Renal cortical epithelial cell (primary cell): ENCODE results near the gene ERVFRD-1. TPM values are rescaled to one million over a fixed set of nuclear protein-coding genes. Genes with fewer than 3 reads are reported as not detected.
"Not testable (repeated sequence)": the region's sequence is repeated elsewhere in the genome, so short reads cannot be mapped to it uniquely, and the experiment has no call there.

Experiments
- DNase-seq: peaks from one replicate; pipeline ENCODE4 v3.0.0-alpha.2; 2011; ENCODE audit warnings: low read depth
- total RNA-seq: library from RNA; depleted of rRNA; stranded (reverse); fragments of >200 nt; gene quantifications from 2 replicates; pipeline ENCODE4 v1.2.3, GENCODE V29; 2014

Gene ERVFRD-1
- total RNA-seq, 1 donor from 2014 or later = not detected

DNA sequence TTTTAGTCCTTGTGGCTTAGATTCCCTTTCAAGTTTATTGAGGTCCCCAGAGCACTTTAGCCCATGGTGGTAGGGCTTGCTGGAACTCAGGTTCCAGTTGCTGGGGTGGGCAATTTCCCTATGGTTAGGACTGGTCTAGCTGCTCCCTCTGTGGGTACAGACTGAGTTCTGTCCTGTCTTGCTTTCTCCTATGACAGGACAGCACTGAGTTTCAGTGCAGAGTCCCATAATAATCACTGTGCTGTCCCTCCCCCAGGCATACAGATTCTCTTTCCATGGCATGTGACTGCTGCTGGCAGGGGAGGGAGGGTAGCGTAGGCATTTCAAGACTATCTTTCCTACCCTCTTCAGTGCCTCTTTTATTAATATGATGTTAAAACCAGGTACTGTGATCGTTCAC is 17.1 kb upstream of the ERVFRD-1 start:
- DNase-seq = no peak

- peak; percentile 9 for DNase-seq
Observed at GRCh38 chr6:11126876-11127275, 15.4 kb upstream of the ERVFRD-1 start.

DNA sequence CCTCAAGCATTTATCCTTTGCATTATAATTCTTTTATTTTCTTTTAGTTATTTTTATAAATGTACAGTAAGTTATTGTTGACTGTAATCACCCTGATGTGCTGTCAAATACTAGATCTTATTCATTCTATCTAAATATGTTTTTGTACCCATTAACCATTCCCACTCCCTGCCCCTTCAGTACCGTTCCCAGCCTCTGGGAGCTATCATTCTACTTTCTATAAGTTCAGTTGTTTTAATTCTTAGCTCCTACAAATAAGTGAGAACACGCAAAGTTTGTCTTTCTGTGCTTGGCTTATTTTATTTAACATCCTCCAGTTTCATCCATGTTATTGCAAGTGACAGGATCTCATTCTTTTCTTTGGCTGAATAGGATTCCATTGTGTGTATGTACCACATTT is 12.5 kb upstream of the ERVFRD-1 start:
- no peak for DNase-seq

GRCh38 chr6:11122380-11122779 is 10.9 kb upstream of the ERVFRD-1 start:
- no peak for DNase-seq

- no peak for DNase-seq
Observed at GRCh38 chr6:11121851-11122250, 10.3 kb upstream of the ERVFRD-1 start.

- DNase-seq = no peak
Observed at GRCh38 chr6:11120271-11121005, 8.9 kb upstream of the ERVFRD-1 start.

GRCh38 chr6:11115808-11116536 is 4.4 kb upstream of the ERVFRD-1 start:
- peak; percentile 91 for DNase-seq

GRCh38 chr6:11113038-11113437 is 1.5 kb upstream of the ERVFRD-1 start:
- no peak for DNase-seq

DNA sequence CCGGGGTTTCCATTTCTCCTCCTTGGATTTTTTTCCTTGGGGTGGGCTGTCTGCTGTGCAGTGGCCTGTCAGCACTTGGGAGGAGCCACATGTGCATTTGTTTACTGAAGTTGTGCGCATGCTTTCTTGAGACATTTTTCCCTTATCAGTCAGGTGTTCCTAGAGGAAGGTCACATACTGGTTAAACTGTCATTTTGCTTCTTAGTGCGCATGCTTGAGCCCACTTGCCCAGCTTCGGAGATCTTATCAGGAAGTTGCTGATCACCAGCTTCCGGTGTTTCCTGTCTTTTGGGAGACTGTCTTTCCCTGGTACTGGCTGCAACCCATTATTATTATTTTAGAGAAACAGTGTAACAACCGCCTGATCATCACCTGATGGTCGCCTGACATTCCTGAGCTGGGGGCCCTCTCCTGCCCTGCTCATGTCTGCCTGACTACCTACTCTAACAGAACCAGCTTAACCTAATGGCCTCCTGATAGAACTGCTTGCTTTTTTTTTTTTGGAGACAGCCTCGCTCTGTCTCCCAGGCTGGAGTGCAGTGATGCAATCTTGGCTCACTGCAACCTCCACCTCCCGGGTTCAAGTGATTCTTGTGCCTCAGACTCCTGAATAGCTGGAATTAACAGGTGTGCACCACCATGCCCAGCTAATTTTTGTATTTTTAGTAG is 378 bp upstream of the ERVFRD-1 start:
- no peak for DNase-seq

DNA sequence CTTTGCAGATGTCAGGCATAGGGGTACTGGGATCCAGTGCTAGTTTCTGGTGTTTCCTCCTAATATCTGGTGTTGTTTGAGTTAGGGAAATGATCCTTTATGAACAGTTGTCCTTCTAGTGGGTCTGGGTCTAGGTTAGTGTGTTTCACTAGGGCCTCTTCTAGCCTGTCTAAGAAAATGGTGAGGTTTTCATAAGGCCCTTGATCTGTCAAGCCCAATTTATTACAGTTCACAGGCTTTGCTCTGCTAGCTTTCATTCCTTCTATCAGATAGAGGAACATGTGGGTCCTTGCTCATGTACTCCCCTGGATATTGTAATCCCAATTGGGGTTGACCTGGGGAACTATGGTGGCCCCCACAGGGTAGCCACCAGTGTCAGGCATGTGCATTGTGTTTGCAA is 2.8 kb downstream of the ERVFRD-1 start:
- no peak for DNase-seq

- no peak for DNase-seq
Observed at GRCh38 chr6:11103065-11103464, 8.5 kb downstream of the ERVFRD-1 start.

DNA sequence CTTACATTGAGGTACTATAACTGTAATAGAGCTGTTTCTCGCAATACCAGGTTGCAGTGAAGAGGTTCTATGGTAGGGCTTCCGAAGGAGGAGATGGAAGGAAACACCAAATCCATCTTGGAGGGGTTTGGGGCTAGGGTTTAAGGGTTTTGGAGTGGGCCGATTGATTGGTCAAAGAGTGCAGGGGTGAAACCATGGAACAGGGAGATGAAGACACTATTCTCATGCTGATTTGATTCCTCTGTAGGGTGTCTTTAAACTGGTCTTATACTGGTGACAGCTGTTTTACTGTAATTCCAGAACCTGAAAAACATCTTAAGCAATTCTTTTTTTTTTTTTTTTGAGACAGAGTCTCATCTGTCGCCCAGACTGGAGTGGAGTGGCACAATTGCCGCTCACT is 10.1 kb downstream of the ERVFRD-1 start:
- DNase-seq = no peak

GRCh38 chr6:11098004-11098403 is 13.5 kb downstream of the ERVFRD-1 start:
- DNase-seq = no peak

DNA sequence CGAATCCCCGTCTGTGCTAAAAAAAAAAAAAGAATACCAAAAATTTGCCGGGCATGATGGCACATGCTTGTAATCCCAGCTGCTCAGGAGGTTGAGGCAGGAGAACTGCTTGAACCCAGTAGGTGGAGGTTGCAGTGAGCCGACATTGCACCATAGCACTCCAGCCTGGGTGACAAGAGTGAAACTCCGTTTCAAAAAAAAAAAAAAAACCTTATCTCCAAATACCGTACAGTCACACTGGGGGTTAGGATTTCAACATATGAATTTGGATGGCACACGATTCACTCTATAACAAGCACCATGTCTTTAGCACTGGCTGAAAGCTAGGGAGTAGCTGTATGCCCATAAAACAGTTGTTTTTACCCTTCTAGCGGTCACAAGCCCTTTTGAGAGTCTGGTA is 14.0 kb downstream of the ERVFRD-1 start:
- DNase-seq = no peak

GRCh38 chr6:11096109-11096508 is 15.4 kb downstream of the ERVFRD-1 start:
- DNase-seq = peak; percentile 66

GRCh38 chr6:11094941-11095340 is 16.6 kb downstream of the ERVFRD-1 start:
- no peak for DNase-seq

DNA sequence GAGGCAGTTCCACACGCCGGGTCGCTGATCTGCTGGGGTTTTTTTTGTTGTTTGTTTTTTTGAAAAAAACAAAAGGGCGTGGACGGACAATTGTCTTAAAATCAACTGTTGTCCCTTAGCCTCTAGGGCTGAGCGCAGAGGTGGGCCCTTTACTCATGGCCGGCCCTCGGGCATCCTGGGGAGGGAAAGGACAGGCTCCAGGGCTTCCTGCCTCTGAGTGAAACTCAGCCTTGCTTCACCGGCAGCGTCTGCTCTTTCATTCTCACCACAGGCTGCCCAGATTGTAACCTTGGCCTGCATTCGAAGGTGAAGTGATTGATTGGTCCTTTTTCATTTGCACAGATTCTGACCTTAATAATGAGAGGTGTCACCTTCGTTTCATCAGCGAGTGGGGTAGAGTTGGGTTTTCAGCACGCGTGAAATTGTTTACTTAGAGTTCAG is 17.1 kb downstream of the ERVFRD-1 start:
- peak; percentile 28 for DNase-seq

DNA sequence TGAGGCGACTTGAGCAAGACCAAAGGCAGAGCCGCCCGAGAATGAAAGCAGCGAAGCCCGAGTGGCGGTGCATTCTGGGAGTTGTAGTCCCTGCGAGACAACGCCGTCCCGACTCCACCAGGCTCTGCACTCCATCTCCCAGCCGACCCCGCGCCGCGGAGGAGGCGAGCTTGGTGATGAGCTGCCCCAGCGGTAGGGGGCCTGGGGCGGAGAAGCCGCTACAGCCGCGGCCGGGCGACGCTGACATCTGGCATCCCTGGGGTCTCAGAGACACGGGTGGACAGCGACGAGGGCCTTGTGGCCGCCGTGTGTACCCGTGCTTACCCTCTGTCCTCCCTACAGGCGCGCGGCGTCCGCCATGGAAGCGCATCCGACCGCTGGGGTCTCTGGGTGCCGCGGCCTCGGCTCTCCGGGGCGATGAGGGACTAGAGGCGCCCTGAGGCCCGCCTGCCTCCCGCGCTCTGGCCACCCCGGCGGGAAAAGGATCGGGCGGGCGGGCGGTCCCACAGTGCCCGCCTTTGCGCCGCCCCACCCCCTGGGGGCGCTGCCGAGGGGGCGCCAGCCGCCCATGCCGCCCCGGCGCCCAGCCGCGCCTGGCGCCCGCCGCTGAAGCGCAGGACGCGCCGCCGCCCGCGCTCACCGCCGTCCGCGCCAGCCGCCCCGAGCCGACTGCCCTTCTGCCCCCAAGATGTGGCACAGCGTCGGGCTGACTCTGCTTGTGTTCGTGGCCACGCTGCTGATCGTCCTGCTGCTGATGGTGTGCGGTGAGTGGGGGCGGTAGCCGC is 17.7 kb downstream of the ERVFRD-1 start, which contains the start of gene SMIM13:
Gene SMIM13, plus strand, starts transcription at position 209 of the 785 bp plus-strand sequence. Its CDS starts 480 bp downstream, at position 689.
- DNase-seq = peak; percentile 95

DNA sequence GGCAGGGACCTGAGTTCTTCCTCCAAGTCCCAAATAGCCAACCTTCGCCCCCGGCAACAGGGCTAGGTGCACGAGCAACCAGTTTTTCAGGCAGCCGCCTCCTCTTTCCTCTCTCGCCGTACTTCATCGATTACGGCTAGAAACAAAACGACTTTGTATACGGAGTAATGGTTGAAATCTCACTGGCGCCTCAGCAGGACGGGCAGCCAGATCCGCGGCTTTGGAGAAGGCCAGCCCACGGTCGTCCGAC is 18.2 kb downstream of the ERVFRD-1 start:
- no peak for DNase-seq

DNA sequence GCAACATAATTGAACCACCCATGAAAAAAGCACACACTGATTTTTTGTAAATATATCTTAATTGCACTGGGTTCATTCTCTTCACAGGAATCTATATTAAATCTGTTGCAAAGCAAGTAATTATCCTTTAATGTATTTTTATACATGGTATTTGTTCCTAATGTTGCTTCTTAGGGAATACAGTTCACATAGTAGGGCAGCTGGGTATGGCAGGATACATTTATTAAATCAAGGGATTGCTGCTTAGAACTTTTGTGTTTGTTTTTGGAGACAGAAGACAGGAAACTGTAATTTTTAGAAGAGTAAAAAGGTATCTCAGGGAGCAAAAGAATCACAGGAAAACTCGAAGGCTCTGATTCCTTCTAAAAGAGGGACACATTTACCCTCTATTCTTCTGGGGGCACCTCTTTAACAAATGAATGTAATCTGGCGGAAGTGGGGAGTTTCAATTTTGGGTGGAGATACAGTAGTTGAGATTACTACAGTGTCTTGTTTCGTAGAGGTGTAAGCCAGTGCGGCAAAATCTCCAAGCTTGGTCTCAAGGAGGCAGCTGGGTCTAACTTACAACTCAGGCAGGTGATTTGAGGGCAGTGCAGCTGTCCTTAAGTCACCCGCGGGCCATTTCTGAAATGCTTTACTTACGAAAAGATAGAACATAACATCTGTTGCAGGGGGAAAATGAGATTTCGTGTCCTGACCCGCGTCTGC is 18.7 kb downstream of the ERVFRD-1 start:
- peak; percentile 43 for DNase-seq

DNA sequence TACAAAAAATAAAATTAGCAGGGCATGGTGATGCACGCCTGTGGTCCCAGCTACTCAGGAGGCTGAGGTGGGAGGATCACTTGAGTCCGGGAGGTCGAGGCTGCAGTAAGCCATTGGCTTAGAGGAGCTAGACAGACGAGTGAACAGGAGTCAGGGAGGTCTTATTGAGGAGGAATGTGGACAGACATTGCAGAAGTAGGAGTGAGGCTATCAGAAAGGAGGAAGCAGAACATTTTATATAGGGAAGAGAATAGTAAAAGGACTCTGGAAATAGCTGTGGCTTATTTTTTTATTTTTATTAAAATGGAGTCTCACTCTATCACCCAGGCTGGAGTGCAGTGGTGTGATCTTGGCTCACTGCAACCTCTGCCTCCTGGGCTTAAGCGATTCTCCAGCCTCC is 20.4 kb downstream of the ERVFRD-1 start:
- not testable (repeated sequence) for DNase-seq
